ENCODE data around the gene TRMU. TPM values are rescaled to one million over a fixed set of nuclear protein-coding genes. Genes with fewer than 3 reads are reported as not detected.
"Not testable (repeated sequence)": the region's sequence is repeated elsewhere in the genome, so short reads cannot be mapped to it uniquely, and the experiment has no call there.

TRMU gene
- total and polyA plus RNA-seq, 10 donors: 23.7 to 59.6 (median 43.3) TPM

DNA sequence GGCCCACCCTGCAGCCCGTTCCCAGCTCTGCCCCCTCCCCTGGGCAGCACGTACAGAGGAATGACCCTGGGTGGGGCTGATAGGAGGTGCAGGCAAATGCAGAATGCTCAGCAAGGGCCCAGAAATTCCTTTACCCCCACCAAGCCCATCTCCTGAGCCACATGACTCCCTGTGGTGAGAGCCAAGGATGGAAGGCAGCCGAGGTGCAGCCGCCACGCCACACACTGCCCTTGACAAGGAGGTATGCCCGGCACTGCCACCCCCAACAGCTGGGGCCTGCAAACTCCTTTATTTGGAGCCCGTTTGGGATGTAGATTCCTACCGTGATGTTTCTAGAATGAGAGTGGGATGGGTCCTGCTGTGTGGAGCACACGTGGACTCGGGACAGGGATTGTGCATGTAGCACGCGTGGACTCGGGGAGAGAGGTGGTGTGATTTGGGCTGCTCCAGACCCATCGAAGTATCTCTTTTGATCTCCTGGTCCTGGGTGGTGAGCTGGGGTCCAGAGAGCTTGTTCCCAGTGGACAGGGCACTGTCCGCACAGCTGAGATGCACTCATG lies 25.9 kb upstream of the TRMU start:
- intact Hi-C loops (cut with DNase I; ENCODE audit: low total_unique reads): no loop called here
- peak; percentile 56 for DNase-seq

DNA sequence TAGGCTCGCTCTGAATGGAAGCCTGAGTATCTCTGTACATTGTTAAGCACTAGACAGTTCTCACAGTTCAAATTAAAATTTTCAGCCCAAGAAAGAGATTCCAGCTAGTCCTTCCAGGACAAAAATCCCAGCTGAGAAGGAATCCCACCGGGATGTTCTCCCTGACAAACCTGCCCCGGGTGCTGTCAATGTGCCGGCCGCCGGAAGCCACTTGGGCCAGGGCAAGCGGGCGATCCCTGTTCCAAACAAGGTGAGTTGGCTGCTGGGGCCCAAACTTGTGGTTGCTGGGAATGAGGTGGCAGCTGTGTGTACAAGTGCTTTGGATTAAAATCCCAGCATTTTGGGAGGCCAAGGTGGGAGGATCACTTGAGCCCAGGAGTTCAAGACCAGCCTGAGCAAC lies 23.5 kb upstream of the TRMU start:
- Histone ChIP-seq H3K27me3 (replicated peaks in 1 of 7) (no peaks in the 10 kb centered on the region), H3K36me3 (peaks cover 0 to 71% (median 0%) of the 10 kb centered on the region in 6 donors), H3K4me1 (peaks cover 0 to 4% (median 0%) of the 10 kb centered on the region in 6 donors), H3K9me3 (no peaks in the 10 kb centered on the region), H3K4me3 (no peak overlapping the region), H3K27ac (no peak overlapping the region)
- TF ChIP-seq, protein P1, sequence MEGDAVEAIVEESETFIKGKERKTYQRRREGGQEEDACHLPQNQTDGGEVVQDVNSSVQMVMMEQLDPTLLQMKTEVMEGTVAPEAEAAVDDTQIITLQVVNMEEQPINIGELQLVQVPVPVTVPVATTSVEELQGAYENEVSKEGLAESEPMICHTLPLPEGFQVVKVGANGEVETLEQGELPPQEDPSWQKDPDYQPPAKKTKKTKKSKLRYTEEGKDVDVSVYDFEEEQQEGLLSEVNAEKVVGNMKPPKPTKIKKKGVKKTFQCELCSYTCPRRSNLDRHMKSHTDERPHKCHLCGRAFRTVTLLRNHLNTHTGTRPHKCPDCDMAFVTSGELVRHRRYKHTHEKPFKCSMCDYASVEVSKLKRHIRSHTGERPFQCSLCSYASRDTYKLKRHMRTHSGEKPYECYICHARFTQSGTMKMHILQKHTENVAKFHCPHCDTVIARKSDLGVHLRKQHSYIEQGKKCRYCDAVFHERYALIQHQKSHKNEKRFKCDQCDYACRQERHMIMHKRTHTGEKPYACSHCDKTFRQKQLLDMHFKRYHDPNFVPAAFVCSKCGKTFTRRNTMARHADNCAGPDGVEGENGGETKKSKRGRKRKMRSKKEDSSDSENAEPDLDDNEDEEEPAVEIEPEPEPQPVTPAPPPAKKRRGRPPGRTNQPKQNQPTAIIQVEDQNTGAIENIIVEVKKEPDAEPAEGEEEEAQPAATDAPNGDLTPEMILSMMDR (IDR thresholded peaks at IDR 0.05 in 8 of 11, conservative IDR thresholded peaks at IDR 0.05 in 3 of 11): no peak
- no peak for TF ChIP-seq POLR2AphosphoS5 (IDR thresholded peaks at IDR 0.05)
- TF ChIP-seq POLR2A (IDR thresholded peaks at IDR 0.05): no peak
- 95 to 100% (median 98%) methylated on average over 1 to 8 of the region's 8 CpGs for WGBS, 5 donors
- peak; percentile 50 for DNase-seq
- intact Hi-C loops (cut with DNase I; ENCODE audit: low total_unique reads): loop anchor here (2.0 kb wide), 1 partner anchor 189 kb away; no protein-coding TSS in a partner anchor

More for the DNA sequence above, 25.9 kb upstream of the TRMU start:
- H3K27ac ChIP-seq: no peak overlapping the region
- no peak for TF ChIP-seq POLR2AphosphoS5 (IDR thresholded peaks at IDR 0.05)
- TF ChIP-seq POLR2A (IDR thresholded peaks at IDR 0.05): no peak
- TF ChIP-seq, protein P1 (IDR thresholded peaks at IDR 0.05 in 8 of 11, conservative IDR thresholded peaks at IDR 0.05 in 3 of 11): no peak
- 94 to 99% (median 97%) methylated on average over 13 to 15 of the region's 15 CpGs for WGBS, 5 donors
- H3K36me3 ChIP-seq: peaks cover 0 to 46% (median 0%) of the 10 kb centered on the region in 6 donors
- H3K4me1 ChIP-seq: peaks cover 0 to 4% (median 0%) of the 10 kb centered on the region in 6 donors
- no peaks in the 10 kb centered on the region for H3K9me3 ChIP-seq
- H3K4me3 ChIP-seq: no peak overlapping the region
- no peaks in the 10 kb centered on the region for H3K27me3 ChIP-seq (replicated peaks in 1 of 7)

DNA sequence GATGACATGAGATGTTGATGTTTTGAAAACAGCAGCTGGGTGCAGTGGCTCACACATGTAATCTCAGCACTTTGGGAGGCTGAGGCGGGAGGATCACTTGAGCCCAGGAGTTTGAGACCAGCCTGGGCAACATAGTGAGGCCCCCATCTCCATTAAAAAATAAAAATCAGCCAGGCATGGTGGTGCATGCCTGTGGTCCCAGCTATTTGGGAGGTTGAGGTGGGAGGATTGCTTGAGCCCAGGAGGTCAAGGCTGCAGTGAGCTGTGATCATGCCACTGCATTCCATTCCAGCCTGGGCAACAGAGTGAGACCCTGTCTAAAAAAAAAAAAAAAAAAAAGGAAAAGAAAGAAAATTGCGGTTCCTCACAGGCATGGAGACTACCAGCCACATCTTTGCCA lies 22.7 kb upstream of the TRMU start:
- not testable (repeated sequence) for DNase-seq
- intact Hi-C loops (cut with DNase I; ENCODE audit: low total_unique reads): loop anchor here (2.0 kb wide), 1 partner anchor 190 kb away; no protein-coding TSS in a partner anchor
- 93 to 100% (median 97%) methylated on average over 2 of the region's 2 CpGs for WGBS, 5 donors

DNA sequence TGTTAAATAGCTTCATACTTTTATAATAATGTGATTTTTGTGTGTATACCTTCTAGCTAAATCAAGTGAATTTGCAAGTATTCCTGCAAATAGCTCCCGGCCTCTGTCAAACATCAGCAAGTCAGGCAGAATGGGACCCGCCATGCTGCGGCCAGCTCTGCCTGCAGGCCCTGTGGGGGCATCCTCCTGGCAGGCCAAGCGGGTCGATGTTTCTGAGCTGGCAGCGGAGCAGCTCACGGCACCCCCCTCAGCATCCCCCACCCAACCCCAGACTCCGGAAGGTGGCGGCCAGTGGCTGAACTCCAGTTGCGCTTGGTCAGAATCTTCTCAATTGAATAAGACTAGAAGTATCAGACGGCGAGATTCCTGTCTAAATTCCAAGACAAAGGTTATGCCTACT lies 19.5 kb upstream of the TRMU start:
- intact Hi-C loops (cut with DNase I; ENCODE audit: low total_unique reads): loop anchor here (5.0 kb wide), 1 partner anchor 324 kb away; no protein-coding TSS in a partner anchor
- DNase-seq: peak; percentile 55
- Histone ChIP-seq H3K4me3 (no peak overlapping the region), H3K27me3 (replicated peaks in 1 of 7) (no peaks in the 10 kb centered on the region), H3K4me1 (peaks cover 0 to 4% (median 0%) of the 10 kb centered on the region in 6 donors), H3K27ac (no peak overlapping the region), H3K9me3 (no peaks in the 10 kb centered on the region), H3K36me3 (peaks cover 0 to 81% (median 0%) of the 10 kb centered on the region in 6 donors)
- WGBS, 5 donors: 93 to 98% (median 97%) methylated on average over 12 of the region's 12 CpGs
- no peak for TF ChIP-seq POLR2AphosphoS5 (IDR thresholded peaks at IDR 0.05)

More for the DNA sequence above, 22.7 kb upstream of the TRMU start:
- not testable (repeated sequence) for H3K9me3 ChIP-seq; H3K27me3 ChIP-seq (replicated peaks in 1 of 7); H3K4me1 ChIP-seq; H3K27ac ChIP-seq; H3K4me3 ChIP-seq
- peaks cover 0 to 79% (median 0%) of the 10 kb centered on the region in 6 donors for H3K36me3 ChIP-seq

DNA sequence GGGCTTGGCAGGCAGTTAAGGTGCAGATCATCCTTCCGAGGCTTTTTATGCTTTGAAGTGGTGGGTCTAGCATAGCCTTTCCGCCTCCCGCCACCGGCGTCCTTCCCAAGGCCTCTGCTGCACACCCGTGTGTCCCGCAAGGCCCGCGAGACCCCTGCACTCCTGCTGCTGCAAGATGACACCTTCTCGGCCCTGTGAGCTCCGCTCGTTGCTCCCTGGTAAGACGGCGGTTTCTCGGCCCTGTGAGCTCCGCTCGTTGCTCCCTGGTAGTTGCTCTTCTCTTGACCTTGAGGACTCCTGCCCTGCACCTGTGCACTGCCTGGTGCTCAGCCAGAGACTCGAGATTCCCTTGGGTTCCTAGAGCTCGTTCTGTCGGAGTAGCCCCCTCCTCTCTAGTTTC lies 17.9 kb upstream of the TRMU start:
- no peak for TF ChIP-seq POLR2AphosphoS5 (IDR thresholded peaks at IDR 0.05)
- TF ChIP-seq, protein P1 (IDR thresholded peaks at IDR 0.05 in 8 of 11, conservative IDR thresholded peaks at IDR 0.05 in 3 of 11): no peak
- no peak for TF ChIP-seq POLR2A (IDR thresholded peaks at IDR 0.05)
- H3K4me3 ChIP-seq: no peak overlapping the region
- H3K9me3 ChIP-seq: no peaks in the 10 kb centered on the region
- no peaks in the 10 kb centered on the region for H3K27me3 ChIP-seq (replicated peaks in 1 of 7)
- intact Hi-C loops (cut with DNase I; ENCODE audit: low total_unique reads): loop anchor here (5.0 kb wide), 1 partner anchor 325 kb away; no protein-coding TSS in a partner anchor
- peaks cover 0 to 83% (median 0%) of the 10 kb centered on the region in 6 donors for H3K36me3 ChIP-seq
- H3K27ac ChIP-seq: no peak overlapping the region
- H3K4me1 ChIP-seq: peaks cover 0 to 4% (median 0%) of the 10 kb centered on the region in 6 donors
- 92 to 98% (median 97%) methylated on average over 20 of the region's 20 CpGs for WGBS, 5 donors
- peak; percentile 23 for DNase-seq
